NCI-H187 (cell line): ENCODE measurements around the gene SKIDA1.

Source experiments
- DNase-seq, 2 experiments: peaks; one replicate each; lab custom pipeline; 2025; lab: John Stamatoyannopoulos, UW

Gene SKIDA1

GRCh38 chr10:21482821-21483220 lies 42.7 kb downstream of the SKIDA1 start:
- DNase-seq: no peak

GRCh38 chr10:21481407-21481806 lies 44.1 kb downstream of the SKIDA1 start:
- no peak for DNase-seq

GRCh38 chr10:21479570-21480315 lies 45.7 kb downstream of the SKIDA1 start:
- no peak for DNase-seq

- no peak for DNase-seq
Observed at GRCh38 chr10:21475393-21475792, 50.1 kb downstream of the SKIDA1 start.

- DNase-seq: no peak
Observed at GRCh38 chr10:21473541-21473940, 51.9 kb downstream of the SKIDA1 start.

GRCh38 chr10:21473135-21473534 lies 52.3 kb downstream of the SKIDA1 start:
- DNase-seq: no peak

- no peak for DNase-seq
Observed at GRCh38 chr10:21468086-21468485, 57.4 kb downstream of the SKIDA1 start.

- DNase-seq: no peak
Observed at GRCh38 chr10:21467633-21468032, 57.8 kb downstream of the SKIDA1 start.

- no peak for DNase-seq
Observed at GRCh38 chr10:21464134-21464533, 61.3 kb downstream of the SKIDA1 start.
